Central memory CD8-positive, alpha-beta T cell (primary cell): Measurements from ENCODE around the gene POLK.
A peak's percentile ranks its signal among the peaks of the same experiment; 100 is the strongest.
"Not testable (repeated sequence)": the region's sequence is repeated elsewhere in the genome, so short reads cannot be mapped to it uniquely, and the experiment has no call there.

Experiments used
- ATAC-seq: fragments of 150-1000 bp; cut with Tn5 transposase; replicated peaks from 2 replicates; pipeline ENCODE4 v1.10.0; 2022; ENCODE audit warnings: mild to moderate bottlenecking, moderate FRiP score, moderate number of reproducible peaks; ENCODE audit not compliant: poor library complexity, severe bottlenecking; ENCODE audit errors: extremely low read depth
- DNase-seq, 2 donors: peaks; one replicate each; pipeline ENCODE4 v3.0.0; 2021; ENCODE audit warnings: low spot score in 2 of 2
- H3K27ac Mint-ChIP-seq: one replicate; pipeline ENCODE4 v1.8.0; 2022; ENCODE audit warnings: low read depth, mild to moderate bottlenecking, moderate library complexity, mixed read lengths
- H3K27me3 Mint-ChIP-seq: one replicate; pipeline ENCODE4 v1.8.0; 2022; ENCODE audit warnings: mixed read lengths
- H3K36me3 Mint-ChIP-seq: one replicate; pipeline ENCODE4 v1.8.0; 2022; ENCODE audit warnings: mild to moderate bottlenecking, moderate library complexity, mixed read lengths; ENCODE audit not compliant: insufficient read depth
- H3K4me1 Mint-ChIP-seq: one replicate; pipeline ENCODE4 v1.8.0; 2022; ENCODE audit warnings: mixed read lengths
- H3K4me3 Mint-ChIP-seq: one replicate; pipeline ENCODE4 v1.8.0; 2022; ENCODE audit warnings: mild to moderate bottlenecking, moderate library complexity, mixed read lengths
- H3K9me3 Mint-ChIP-seq: one replicate; pipeline ENCODE4 v1.8.0; 2022; ENCODE audit warnings: mixed read lengths

POLK gene

GRCh38 chr5:75514323-75514722, 2.6 kb downstream of the POLK start:
- Mint-ChIP-seq H3K36me3 (peaks cover 3% of the 10 kb centered on the region), H3K9me3 (no peaks in the 10 kb centered on the region), H3K4me3 (no peak overlapping the region), H3K27ac (no peak overlapping the region), H3K4me1 (peaks cover 49% of the 10 kb centered on the region), H3K27me3 (no peaks in the 10 kb centered on the region)
- DNase-seq (no peak), ATAC-seq (no peak)

GRCh38 chr5:75519761-75520160, 8.1 kb downstream of the POLK start:
- Mint-ChIP-seq H3K4me3 (no peak overlapping the region), H3K4me1 (peaks cover 41% of the 10 kb centered on the region), H3K27me3 (no peaks in the 10 kb centered on the region), H3K9me3 (peaks cover 7% of the 10 kb centered on the region), H3K27ac (no peak overlapping the region), H3K36me3 (peaks cover 1% of the 10 kb centered on the region)
- ATAC-seq (no peak), DNase-seq (no peak)

GRCh38 chr5:75521195-75521594, 9.5 kb downstream of the POLK start:
- Mint-ChIP-seq H3K27me3 (no peaks in the 10 kb centered on the region), H3K4me3 (no peak overlapping the region), H3K36me3 (peaks cover 1% of the 10 kb centered on the region), H3K9me3 (peaks cover 7% of the 10 kb centered on the region), H3K27ac (no peak overlapping the region), H3K4me1 (peaks cover 48% of the 10 kb centered on the region)
- no peak for DNase-seq
- ATAC-seq, result no peak

- DNase-seq (no peak), ATAC-seq (no peak)
- Mint-ChIP-seq H3K27ac (no peak overlapping the region), H3K27me3 (no peaks in the 10 kb centered on the region), H3K9me3 (peaks cover 7% of the 10 kb centered on the region), H3K4me3 (no peak overlapping the region), H3K36me3 (peaks cover 1% of the 10 kb centered on the region), H3K4me1 (peaks cover 44% of the 10 kb centered on the region)
Measured at GRCh38 chr5:75522025-75522424, 10.3 kb downstream of the POLK start.

GRCh38 chr5:75522542-75522941, 10.9 kb downstream of the POLK start:
- H3K9me3 Mint-ChIP-seq, result peaks cover 7% of the 10 kb centered on the region
- peaks cover 1% of the 10 kb centered on the region for H3K36me3 Mint-ChIP-seq
- DNase-seq (no peak), ATAC-seq (no peak)
- no peaks in the 10 kb centered on the region for H3K27me3 Mint-ChIP-seq
- H3K27ac Mint-ChIP-seq, result no peak overlapping the region
- H3K4me3 Mint-ChIP-seq, result no peak overlapping the region
- H3K4me1 Mint-ChIP-seq, result peaks cover 39% of the 10 kb centered on the region

- Mint-ChIP-seq H3K4me1 (peaks cover 32% of the 10 kb centered on the region), H3K27ac (no peak overlapping the region)
- no peak for ATAC-seq
Measured at GRCh38 chr5:75523275-75523674, 11.6 kb downstream of the POLK start.

GRCh38 chr5:75524071-75524470, 12.4 kb downstream of the POLK start:
- Mint-ChIP-seq H3K9me3 (peaks cover 7% of the 10 kb centered on the region), H3K27ac (no peak overlapping the region), H3K4me1 (peaks cover 28% of the 10 kb centered on the region), H3K36me3 (peaks cover 1% of the 10 kb centered on the region), H3K27me3 (no peaks in the 10 kb centered on the region), H3K4me3 (no peak overlapping the region)
- no peak for ATAC-seq
- no peak for DNase-seq

More at GRCh38 chr5:75523275-75523674, 11.6 kb downstream of the POLK start:
- no peak for DNase-seq
- no peaks in the 10 kb centered on the region for H3K27me3 Mint-ChIP-seq
- H3K9me3 Mint-ChIP-seq, result peaks cover 7% of the 10 kb centered on the region
- H3K4me3 Mint-ChIP-seq, result no peak overlapping the region
- H3K36me3 Mint-ChIP-seq, result peaks cover 1% of the 10 kb centered on the region

- no peak overlapping the region for H3K4me3 Mint-ChIP-seq
- peaks cover 7% of the 10 kb centered on the region for H3K9me3 Mint-ChIP-seq
- no peak overlapping the region for H3K27ac Mint-ChIP-seq
- peaks cover 24% of the 10 kb centered on the region for H3K4me1 Mint-ChIP-seq
- H3K36me3 Mint-ChIP-seq, result peaks cover 1% of the 10 kb centered on the region
- no peaks in the 10 kb centered on the region for H3K27me3 Mint-ChIP-seq
- DNase-seq, result no peak
- ATAC-seq, result no peak
Measured at GRCh38 chr5:75524591-75524990, 12.9 kb downstream of the POLK start.

GRCh38 chr5:75525344-75525743, 13.7 kb downstream of the POLK start:
- Mint-ChIP-seq H3K27ac (peak overlapping the region; percentile 3), H3K9me3 (peaks cover 7% of the 10 kb centered on the region), H3K27me3 (no peaks in the 10 kb centered on the region), H3K36me3 (peaks cover 1% of the 10 kb centered on the region), H3K4me1 (peaks cover 19% of the 10 kb centered on the region), H3K4me3 (no peak overlapping the region)
- DNase-seq (no peak), ATAC-seq (no peak)

- Mint-ChIP-seq H3K4me1 (peaks cover 19% of the 10 kb centered on the region), H3K27ac (no peak overlapping the region), H3K36me3 (peaks cover 1% of the 10 kb centered on the region), H3K27me3 (no peaks in the 10 kb centered on the region), H3K4me3 (no peak overlapping the region), H3K9me3 (peaks cover 4% of the 10 kb centered on the region)
- ATAC-seq (no peak), DNase-seq (no peak)
Measured at GRCh38 chr5:75526070-75526469, 14.4 kb downstream of the POLK start.

- H3K27ac Mint-ChIP-seq, result no peak overlapping the region
- ATAC-seq (no peak), DNase-seq (no peak)
- H3K4me3 Mint-ChIP-seq, result no peak overlapping the region
- no peaks in the 10 kb centered on the region for H3K9me3 Mint-ChIP-seq
- peaks cover 11% of the 10 kb centered on the region for H3K4me1 Mint-ChIP-seq
- no peaks in the 10 kb centered on the region for H3K27me3 Mint-ChIP-seq
- peaks cover 3% of the 10 kb centered on the region for H3K36me3 Mint-ChIP-seq
Measured at GRCh38 chr5:75529185-75529584, 17.5 kb downstream of the POLK start.

GRCh38 chr5:75532190-75532589, 20.5 kb downstream of the POLK start:
- no peak overlapping the region for H3K27ac Mint-ChIP-seq
- ATAC-seq, result no peak
- no peak for DNase-seq
- no peaks in the 10 kb centered on the region for H3K27me3 Mint-ChIP-seq
- H3K9me3 Mint-ChIP-seq, result peaks cover 10% of the 10 kb centered on the region
- peaks cover 25% of the 10 kb centered on the region for H3K4me1 Mint-ChIP-seq
- peaks cover 3% of the 10 kb centered on the region for H3K36me3 Mint-ChIP-seq
- no peak overlapping the region for H3K4me3 Mint-ChIP-seq

GRCh38 chr5:75533716-75534115, 22.0 kb downstream of the POLK start:
- ATAC-seq, DNase-seq, H3K36me3 Mint-ChIP-seq, H3K4me3 Mint-ChIP-seq, H3K27ac Mint-ChIP-seq, H3K27me3 Mint-ChIP-seq: not testable (repeated sequence)
- H3K4me1 Mint-ChIP-seq, result peaks cover 25% of the 10 kb centered on the region
- H3K9me3 Mint-ChIP-seq, result peaks cover 10% of the 10 kb centered on the region

- H3K4me3 Mint-ChIP-seq, result no peak overlapping the region
- peaks cover 10% of the 10 kb centered on the region for H3K9me3 Mint-ChIP-seq
- DNase-seq, result no peak
- peaks cover 20% of the 10 kb centered on the region for H3K4me1 Mint-ChIP-seq
- ATAC-seq, result no peak
- H3K27me3 Mint-ChIP-seq, result no peaks in the 10 kb centered on the region
- peaks cover 5% of the 10 kb centered on the region for H3K36me3 Mint-ChIP-seq
- H3K27ac Mint-ChIP-seq, result no peak overlapping the region
Measured at GRCh38 chr5:75534734-75535133, 23.0 kb downstream of the POLK start.
